NCI-H1694 treated with DMSO at 0.1 percent for 48 hours (cell line): ENCODE data around the gene MYCBP.

Experiments
- DNase-seq: peaks from one replicate; lab custom pipeline; 2025; lab: John Stamatoyannopoulos, UW

MYCBP gene

DNA sequence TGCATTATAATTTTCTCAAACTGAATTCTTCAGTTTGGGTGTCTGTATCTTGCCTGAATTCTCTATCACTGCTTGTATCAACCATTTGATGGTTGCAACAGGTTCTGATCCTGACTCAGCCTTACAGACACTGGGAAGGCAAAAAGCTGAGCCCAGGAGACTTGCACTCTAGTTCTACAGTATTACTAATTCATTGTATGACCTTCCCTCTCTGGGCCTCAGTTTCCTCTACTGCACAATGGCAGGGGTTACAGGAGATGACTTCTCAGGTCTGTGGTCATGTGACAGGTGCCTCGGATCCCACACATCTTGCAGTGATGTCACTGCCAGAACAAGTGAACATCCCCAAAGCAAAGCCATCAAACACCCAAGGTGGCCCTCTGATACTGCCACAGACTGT, 52.3 kb downstream of the MYCBP start:
- no peak for DNase-seq

DNA sequence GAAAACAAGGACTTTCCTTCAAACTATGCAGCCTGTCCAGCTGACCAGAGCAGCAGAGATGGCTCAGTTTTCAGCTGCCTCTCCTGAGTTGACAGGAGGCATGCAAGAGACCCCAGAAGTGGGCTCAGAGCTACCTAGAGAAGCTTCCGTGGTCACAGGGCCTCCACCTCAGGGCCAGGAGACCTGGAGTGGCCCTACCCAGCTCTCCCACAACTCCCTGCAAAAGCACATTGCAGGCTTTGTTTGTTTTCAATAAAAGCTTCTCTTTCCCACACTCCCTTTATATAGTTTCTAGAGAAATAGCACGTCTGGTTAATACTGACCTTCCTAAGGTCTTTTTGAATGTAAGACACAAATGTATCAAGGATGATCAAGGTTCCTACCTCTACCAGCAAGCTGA, 53.6 kb downstream of the MYCBP start:
- no peak for DNase-seq

DNA sequence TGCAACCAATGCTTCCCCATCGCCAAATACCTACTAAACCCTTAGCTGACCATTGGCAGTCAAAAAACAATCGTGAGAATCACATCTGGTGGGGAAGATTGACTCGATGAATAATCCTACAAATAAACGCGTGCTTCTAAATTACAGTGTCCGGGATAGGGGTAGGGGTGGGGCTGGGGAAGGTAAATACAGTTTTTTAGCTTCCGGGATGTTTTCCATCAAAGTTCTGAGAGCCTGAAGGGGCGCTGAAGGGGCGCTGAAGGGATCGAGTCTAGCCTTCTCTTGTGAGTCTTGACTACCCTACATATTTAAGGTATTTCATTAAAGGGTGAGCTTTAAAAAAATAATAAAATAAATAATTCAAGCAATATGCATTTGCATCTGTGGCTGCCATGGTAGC, 54.1 kb downstream of the MYCBP start:
- no peak for DNase-seq

DNA sequence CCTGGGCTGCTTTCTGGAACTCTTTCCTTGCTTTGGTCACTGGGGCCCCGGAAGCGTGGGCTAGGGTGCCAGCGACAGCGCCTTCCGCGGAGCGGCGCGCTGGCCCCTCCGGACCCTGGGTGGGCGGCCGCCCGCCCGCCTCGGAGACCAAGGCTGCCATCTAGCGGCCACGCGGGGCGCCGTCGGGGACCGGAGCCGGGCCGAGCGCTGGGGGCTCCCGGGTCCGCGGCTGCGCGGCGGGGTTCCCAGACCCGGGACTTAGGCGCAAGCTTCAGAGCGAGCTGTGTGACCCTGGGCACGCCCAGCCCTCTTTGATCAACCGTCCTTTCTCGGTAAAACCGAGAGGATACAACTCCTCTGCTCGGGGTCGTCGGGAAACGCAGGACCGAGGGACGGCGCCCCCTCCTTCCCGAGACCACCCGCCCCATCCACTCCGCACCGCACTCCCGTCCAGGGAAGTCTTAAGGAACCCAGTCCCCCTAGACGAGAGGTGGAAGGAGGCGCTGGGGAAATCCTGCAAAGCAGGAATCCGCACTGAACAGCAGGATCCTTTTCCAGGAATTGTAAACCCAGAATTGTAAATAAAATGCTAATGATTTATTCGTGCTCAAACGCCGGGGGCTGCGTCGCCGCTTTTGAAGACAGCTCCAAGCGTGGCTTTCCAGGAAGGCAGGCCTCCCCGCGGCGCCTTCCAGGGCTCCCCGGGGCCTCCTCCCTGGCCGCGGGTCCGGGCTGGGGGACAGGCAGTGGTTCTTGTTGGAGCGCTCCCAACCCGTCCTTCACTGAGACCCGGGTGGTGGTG, 54.8 kb downstream of the MYCBP start:
- DNase-seq = peak; percentile 21

DNA sequence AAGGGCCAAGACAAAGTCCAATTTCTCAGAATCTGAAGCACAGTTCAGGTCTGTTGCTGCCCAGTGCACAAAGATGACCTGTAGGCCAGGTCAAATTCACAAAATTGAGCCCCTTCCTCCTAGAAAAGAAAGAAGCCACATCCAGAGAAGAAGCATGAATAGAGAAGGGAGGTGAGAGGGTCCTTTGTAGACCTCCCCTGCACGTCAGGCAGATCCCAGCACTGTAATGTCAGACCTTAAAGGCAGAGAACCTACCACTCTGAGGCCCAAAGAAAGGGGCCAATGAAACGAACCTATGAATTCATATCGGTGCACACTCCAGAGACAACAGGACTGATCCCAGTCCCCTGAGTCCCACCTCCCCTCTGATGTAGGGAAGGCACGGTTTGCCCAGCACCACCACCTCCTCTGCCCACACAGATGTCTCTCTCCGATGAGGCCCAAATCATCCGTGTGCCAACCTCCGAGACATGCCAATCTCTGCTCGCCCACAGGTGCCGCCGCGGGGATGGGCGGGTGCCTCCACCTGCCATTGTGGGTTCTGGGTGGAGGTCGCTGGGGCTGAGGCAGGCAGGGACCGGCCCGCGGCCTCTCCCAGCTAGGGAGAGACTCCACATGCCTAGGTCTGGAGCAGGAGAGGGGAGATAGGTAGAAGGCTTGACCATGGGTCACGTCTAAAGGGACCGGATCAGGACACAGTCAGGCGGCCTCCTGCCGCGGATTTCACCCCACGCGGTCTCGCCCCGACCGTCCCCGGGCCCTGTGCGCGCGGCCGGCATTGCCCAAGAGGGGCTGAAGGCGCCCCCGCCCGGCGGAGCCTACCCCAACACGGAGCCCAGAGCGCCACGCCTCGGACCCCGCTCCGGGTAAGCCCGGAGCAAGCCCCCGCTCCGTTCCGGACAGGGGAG, 55.6 kb downstream of the MYCBP start:
- DNase-seq = no peak

DNA sequence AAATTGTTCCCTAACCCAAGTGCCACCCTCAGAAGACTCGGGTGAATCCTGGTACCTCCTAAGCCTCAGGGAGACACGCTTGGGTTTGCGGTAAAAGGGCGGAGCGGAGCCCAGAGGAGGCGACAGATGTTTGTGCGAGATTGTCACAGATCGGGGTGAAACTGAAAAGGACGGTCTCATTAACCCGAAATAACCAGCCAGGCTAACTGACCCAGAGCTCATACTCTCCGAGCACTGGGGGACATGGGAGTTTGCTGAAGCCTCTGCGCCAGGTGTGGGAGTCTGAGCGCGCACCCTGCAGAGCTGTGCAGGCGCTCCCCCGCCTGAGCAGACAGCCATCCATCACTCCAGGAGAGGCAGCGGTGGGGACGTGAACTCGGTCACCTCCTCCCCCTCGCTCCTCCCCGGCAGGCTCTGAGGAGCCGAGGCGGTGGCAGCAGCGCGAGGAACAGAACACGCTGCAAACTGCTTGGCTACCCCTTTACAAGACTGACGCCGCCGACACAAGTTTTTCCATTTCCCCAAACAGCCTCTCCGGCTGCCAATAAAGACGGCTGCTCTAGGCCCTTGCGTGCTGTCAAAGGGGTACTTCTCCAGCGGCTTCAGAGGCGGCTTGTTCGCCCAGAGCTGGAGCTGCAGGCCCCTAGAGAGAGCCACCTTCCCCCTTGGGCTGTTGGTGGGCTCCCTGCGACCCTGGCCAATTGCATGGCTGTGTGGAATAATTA, 57.1 kb downstream of the MYCBP start:
- no peak for DNase-seq

DNA sequence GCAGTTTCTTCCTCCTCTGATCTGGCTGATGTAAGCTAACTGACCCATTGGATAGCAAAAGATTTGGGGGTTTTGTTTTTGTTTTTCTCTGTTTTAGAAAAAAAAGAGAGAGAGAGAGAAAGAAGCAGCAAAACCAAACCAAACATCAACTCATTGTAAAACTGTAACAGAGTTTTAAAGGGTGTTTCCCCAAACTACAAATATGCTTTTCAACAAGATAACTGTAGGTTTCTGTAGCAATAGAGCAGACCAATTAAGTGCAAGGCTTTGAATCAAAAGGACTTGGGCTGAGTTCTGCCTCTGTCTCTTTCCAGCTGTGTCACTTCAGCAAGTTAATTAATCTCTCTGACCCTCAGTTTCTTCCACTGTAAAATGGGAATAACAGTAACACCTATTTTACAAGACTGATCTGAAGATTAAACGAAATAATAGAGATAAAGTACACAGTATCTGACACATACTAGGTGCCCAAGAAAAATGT, 58.1 kb downstream of the MYCBP start:
- DNase-seq = no peak

DNA sequence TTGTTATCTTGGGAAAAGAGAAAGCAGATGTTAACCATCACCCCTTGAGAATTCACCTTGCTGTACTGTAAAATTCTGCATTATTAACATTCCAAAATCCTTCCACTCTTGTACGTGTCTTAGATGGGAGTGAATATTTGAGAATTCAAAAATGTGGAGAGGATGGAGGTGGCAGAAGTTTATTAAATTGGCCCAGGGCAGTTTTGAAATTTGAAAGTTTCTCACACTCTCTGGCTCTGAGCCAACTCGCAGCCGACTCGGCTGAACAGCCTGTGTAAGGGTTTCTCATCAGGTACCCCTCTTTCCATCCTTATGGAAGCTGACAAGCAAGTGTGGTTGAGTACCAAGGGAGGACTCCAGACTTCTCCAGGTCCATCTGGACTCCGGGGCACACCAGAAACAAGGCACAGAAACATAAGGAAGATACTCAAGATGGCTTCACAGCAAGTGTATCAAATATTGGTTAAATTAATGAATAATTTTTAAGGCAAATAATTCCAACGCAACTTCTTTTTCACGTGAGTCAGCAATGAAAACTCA, 58.6 kb downstream of the MYCBP start:
- DNase-seq = no peak

DNA sequence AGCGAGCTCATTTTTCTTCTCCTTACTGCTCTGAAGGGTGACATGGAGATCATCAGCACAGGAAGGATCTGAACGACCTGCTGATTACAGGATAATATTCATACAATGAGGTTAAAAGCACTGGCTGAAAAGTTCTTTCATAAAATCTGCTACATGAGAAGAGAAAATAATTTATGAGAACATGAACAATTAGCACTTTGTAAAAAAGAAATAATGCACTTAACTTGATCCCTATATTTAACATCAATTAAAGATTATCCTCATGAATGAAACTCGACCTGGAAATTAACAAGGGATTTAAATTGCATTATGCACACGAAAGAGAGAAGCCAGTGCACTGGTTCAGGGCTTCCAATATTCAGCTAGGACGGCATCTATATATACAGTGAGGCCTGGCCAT, 60.2 kb downstream of the MYCBP start:
- DNase-seq = no peak
